Uterus (tissue), 2 donors: ENCODE data around the gene TMEM143.

Source experiments
- CTCF ChIP-seq, 4 experiments: fragments of 200-600 bp in 2 of 4; fragments of 450-650 bp in 2 of 4; sonication (generic) in 2 of 4; IDR thresholded peaks; one replicate each; pipeline ENCODE4 v1.5.1; 2016 to 2019; ENCODE audit warnings: antibody characterized with exemption in 4 of 4, mild to moderate bottlenecking in 2 of 4, moderate library complexity in 1 of 4
- POLR2A ChIP-seq, 2 donors: fragments of 450-650 bp; IDR thresholded peaks; one replicate each; pipeline ENCODE4 v1.6.1; 2016; ENCODE audit warnings: antibody characterized with exemption in 2 of 2, mild to moderate bottlenecking in 1 of 2, moderate library complexity in 1 of 2

DNA sequence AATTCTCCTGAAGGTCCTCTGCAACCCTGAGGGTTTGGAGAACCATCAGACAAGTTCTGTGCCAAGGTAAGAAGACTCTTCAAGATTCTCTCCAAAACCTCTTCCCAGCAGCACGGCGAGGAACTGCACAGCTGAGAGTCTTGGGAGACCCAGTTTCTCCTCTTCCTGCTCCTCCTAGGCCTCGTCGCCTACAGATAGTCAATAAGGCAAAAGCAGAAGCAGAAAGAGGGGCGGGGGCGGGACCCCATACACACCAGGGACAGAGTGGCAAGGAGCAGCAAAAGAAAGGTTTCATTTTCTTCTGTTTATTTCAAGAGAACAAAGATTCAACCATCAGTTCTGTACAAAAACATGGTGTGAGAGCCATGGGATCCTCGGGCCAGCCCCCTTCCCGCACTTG, 18.5 kb upstream of the TMEM143 start:
- TF ChIP-seq CTCF (IDR thresholded peaks at IDR 0.05) (no peak), POLR2A (IDR thresholded peaks at IDR 0.05) (no peak)
